Stimulated activated CD8-positive, alpha-beta memory T cell treated with anti-CD3 and anti-CD28 coated beads, Interleukin-12 subunit alpha, Interleukin-12 subunit beta, amount 100 ng/mL, for 24 hours (primary cell): ENCODE results near the gene B3GAT1.

Experiments used
- DNase-seq: peaks from one replicate; pipeline ENCODE4 v3.0.0-alpha.2; 2020; ENCODE audit errors: extremely low read depth

The B3GAT1 gene

GRCh38 chr11:134333946-134334345 is 78.1 kb downstream of the B3GAT1 start:
- DNase-seq = no peak

- no peak for DNase-seq
Measured at GRCh38 chr11:134333312-134333711, 78.7 kb downstream of the B3GAT1 start.

- no peak for DNase-seq
Measured at GRCh38 chr11:134332782-134333181, 79.3 kb downstream of the B3GAT1 start.

GRCh38 chr11:134332189-134332631 is 79.8 kb downstream of the B3GAT1 start:
- no peak for DNase-seq

GRCh38 chr11:134331354-134332188 is 80.5 kb downstream of the B3GAT1 start, which contains the start of gene GLB1L2:
Gene GLB1L2 (plus strand): TSS chr11:134331988. CDS start chr11:134332062, 74 bp downstream.
- peak; percentile 62 for DNase-seq

- no peak for DNase-seq
Measured at GRCh38 chr11:134330611-134331353, 81.3 kb downstream of the B3GAT1 start.
